Measurements from ENCODE around the gene HMGCS1.

HMGCS1 gene

DNA sequence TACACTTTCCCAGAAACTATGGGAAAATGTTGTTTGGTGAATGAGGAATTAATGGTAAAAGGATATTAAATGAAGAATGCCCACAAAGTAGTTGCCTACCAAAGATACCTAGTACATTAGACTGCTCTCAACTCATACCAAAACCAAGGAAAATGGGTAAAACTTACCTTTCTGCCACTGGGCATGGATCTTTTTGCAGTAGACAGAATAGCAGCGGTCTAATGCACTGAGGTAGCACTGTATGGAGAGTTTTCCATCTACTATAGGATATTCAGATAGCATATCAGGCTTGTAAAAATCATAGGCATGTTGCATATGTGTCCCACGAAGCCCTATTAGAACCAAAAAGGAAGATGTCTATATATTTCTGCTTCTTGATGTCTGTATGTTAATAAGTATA is 16.4 kb downstream of the HMGCS1 start:
- TF ChIP-seq, protein P1, sequence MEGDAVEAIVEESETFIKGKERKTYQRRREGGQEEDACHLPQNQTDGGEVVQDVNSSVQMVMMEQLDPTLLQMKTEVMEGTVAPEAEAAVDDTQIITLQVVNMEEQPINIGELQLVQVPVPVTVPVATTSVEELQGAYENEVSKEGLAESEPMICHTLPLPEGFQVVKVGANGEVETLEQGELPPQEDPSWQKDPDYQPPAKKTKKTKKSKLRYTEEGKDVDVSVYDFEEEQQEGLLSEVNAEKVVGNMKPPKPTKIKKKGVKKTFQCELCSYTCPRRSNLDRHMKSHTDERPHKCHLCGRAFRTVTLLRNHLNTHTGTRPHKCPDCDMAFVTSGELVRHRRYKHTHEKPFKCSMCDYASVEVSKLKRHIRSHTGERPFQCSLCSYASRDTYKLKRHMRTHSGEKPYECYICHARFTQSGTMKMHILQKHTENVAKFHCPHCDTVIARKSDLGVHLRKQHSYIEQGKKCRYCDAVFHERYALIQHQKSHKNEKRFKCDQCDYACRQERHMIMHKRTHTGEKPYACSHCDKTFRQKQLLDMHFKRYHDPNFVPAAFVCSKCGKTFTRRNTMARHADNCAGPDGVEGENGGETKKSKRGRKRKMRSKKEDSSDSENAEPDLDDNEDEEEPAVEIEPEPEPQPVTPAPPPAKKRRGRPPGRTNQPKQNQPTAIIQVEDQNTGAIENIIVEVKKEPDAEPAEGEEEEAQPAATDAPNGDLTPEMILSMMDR (IDR thresholded peaks at IDR 0.05), result no peak
- H3K36me3 ChIP-seq, result peaks cover 62 to 68% (median 65%) of the 10 kb centered on the region in 3 donors
- no peak for DNase-seq
- no peak overlapping the region for H3K4me3 ChIP-seq
- H3K27ac ChIP-seq, result no peak overlapping the region
- no peaks in the 10 kb centered on the region for H3K4me1 ChIP-seq
- H3K27me3 ChIP-seq, result no peaks in the 10 kb centered on the region
- no peaks in the 10 kb centered on the region for H3K9me3 ChIP-seq
- intact Hi-C loops (cut with DNase I; ENCODE audit: low total_unique reads), result no loop called here

DNA sequence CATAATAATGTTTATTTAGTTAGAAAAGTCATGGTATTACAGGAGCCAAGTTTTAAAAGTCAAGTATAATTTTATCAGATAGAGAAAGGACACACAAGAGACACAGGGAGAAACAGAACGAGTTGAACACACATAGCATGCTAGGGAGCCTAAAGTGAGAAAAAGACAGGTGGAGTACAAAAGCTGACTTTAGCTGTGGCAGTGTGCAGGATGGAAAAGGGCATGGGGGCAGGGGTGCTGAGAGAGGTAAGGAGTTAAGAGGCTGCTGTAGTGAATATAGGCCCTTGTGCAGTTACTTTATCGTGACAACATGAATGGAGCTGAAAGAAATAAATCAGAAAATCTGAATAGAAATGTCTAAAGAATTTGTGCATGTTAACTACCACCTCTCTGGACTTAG is 18.0 kb downstream of the HMGCS1 start:
- no peaks in the 10 kb centered on the region for H3K4me1 ChIP-seq
- no peak overlapping the region for H3K4me3 ChIP-seq
- TF ChIP-seq, protein P1 (IDR thresholded peaks at IDR 0.05), result no peak
- H3K36me3 ChIP-seq, result peaks cover 74 to 79% (median 74%) of the 10 kb centered on the region in 3 donors
- H3K9me3 ChIP-seq, result no peaks in the 10 kb centered on the region
- intact Hi-C loops (cut with DNase I; ENCODE audit: low total_unique reads), result no loop called here
- no peaks in the 10 kb centered on the region for H3K27me3 ChIP-seq
- no peak overlapping the region for H3K27ac ChIP-seq
- no peak for DNase-seq

DNA sequence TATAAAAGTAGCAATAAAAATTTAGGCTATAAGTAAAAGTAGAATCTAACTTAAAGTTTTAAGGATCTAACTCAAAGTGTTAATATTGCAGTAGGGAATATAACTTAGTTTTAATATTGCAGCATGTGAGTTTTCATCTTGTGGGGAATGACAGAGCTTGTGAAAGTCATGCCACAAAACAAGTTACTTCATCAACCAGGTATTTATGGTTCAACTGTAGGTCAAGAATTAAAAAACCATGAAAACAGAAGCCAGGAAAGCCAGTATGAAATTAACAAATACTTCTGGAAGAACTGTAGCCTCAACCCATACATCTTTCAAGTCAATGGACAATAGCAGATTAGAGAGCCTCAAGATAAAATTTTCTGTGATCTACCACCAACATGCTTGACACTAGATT is 19.0 kb downstream of the HMGCS1 start:
- H3K27ac ChIP-seq, result no peak overlapping the region
- intact Hi-C loops (cut with DNase I; ENCODE audit: low total_unique reads), result no loop called here
- H3K36me3 ChIP-seq, result peaks cover 74 to 81% (median 74%) of the 10 kb centered on the region in 3 donors
- no peak for DNase-seq
- no peak overlapping the region for H3K4me3 ChIP-seq
- no peaks in the 10 kb centered on the region for H3K27me3 ChIP-seq
- no peaks in the 10 kb centered on the region for H3K4me1 ChIP-seq
- TF ChIP-seq, protein P1 (IDR thresholded peaks at IDR 0.05), result no peak
- H3K9me3 ChIP-seq, result no peaks in the 10 kb centered on the region

DNA sequence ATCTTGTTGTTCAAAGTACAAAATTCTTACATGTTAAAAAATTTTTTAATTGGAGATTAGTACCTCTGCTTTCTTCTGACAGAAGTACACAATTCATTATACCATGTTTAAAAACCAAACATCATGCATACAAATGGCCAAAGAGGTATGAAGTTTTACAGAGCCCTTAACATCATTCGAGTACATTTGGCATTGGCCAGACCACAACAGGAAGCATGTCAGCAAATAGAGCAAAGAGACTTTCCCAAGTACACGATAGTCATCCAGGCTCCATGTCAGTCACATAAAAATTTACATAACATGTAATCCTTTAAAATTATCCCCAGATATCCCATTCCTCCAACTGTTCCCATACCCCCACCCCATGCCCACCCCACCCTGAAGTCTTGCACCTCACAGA is 22.5 kb downstream of the HMGCS1 start:
- Histone ChIP-seq H3K4me1 (no peaks in the 10 kb centered on the region), H3K27me3 (no peaks in the 10 kb centered on the region), H3K4me3 (no peak overlapping the region), H3K27ac (no peak overlapping the region), H3K36me3 (peaks cover 59 to 78% (median 61%) of the 10 kb centered on the region in 3 donors), H3K9me3 (no peaks in the 10 kb centered on the region)
- TF ChIP-seq, protein P1 (IDR thresholded peaks at IDR 0.05), result no peak
- intact Hi-C loops (cut with DNase I; ENCODE audit: low total_unique reads), result no loop called here
- DNase-seq, result no peak

DNA sequence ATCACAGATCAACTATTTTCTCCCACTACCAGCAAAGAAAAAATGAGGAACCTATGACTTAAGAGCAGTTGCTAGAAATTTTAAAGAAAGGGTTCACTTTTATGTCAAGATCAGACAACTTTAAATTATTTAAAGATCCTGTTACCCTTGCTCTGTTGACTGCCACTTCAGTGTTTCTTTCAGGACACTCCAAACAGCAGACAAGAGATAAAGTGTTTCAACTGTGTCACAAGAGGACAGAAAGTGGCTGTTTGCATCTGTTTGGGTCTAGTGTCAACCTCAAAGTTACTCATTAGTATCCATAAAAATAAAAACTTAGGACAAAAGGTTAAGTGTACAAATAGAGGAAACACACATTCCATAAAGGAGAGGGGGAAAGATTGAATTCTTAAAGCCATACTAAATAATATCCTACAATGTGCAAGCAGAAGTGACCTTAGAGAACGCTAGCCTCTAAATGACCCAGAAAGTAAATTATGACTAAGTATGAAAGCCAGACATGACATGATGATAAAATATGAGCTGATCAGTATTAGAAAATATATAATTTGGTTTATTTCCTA is 24.9 kb downstream of the HMGCS1 start:
- no peak overlapping the region for H3K27ac ChIP-seq
- DNase-seq, result no peak
- H3K27me3 ChIP-seq, result no peaks in the 10 kb centered on the region
- H3K36me3 ChIP-seq, result peaks cover 37 to 57% (median 40%) of the 10 kb centered on the region in 3 donors
- H3K4me3 ChIP-seq, result no peak overlapping the region
- intact Hi-C loops (cut with DNase I; ENCODE audit: low total_unique reads), result no loop called here
- TF ChIP-seq, protein P1 (IDR thresholded peaks at IDR 0.05), result no peak
- H3K9me3 ChIP-seq, result no peaks in the 10 kb centered on the region
- no peaks in the 10 kb centered on the region for H3K4me1 ChIP-seq

DNA sequence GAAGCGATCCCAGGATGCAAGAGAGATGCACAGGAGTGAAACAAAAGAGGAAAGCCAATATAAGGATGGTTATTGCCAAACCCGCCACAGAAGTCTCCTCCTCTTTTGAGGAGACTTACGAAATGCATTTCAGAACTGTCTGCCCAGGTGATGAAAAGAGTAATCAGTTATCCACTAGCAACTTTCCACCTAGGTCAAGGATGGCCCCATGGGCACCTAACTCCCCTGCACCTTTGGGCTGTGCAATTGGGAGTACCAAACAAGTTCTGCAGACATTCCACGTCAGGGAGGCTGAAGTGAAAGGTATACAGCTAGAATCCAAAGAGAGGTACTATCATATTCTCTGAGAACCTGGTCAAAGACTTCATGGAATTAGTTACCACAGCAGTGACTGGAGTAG is 25.7 kb downstream of the HMGCS1 start:
- H3K4me3 ChIP-seq, result no peak overlapping the region
- no peaks in the 10 kb centered on the region for H3K27me3 ChIP-seq
- intact Hi-C loops (cut with DNase I; ENCODE audit: low total_unique reads), result no loop called here
- peaks cover 28 to 49% (median 33%) of the 10 kb centered on the region in 3 donors for H3K36me3 ChIP-seq
- no peaks in the 10 kb centered on the region for H3K4me1 ChIP-seq
- H3K27ac ChIP-seq, result no peak overlapping the region
- TF ChIP-seq, protein P1 (IDR thresholded peaks at IDR 0.05), result no peak
- no peak for DNase-seq
- no peaks in the 10 kb centered on the region for H3K9me3 ChIP-seq
